ENCODE results near the gene STXBP1.

- TF ChIP-seq CTCF (conservative IDR thresholded peaks at IDR 0.05; ENCODE audit: low read depth, low read length): no peak
- TF ChIP-seq EZH2 (IDR thresholded peaks at IDR 0.05; ENCODE audit: borderline replicate concordance, low read depth, low read length, poor library complexity, severe bottlenecking): no peak
These were observed 108.2 kb downstream of the STXBP1 start for GRCh38 chr9:127720031-127720864.
